Astrocyte (in vitro differentiated cells and primary cell): ENCODE results near the gene GFRA1.

Experiments used
- CTCF ChIP-seq: IDR thresholded peaks from 2 replicates; pipeline ENCODE4 v1.5.1; 2011; ENCODE audit warnings: low read depth, mild to moderate bottlenecking, inconsistent platforms, low read length, moderate library complexity; ENCODE audit not compliant: insufficient read depth
- EZH2 ChIP-seq: IDR thresholded peaks from 2 replicates; pipeline ENCODE4 v1.6.1; 2012; ENCODE audit warnings: mild to moderate bottlenecking, low read length, inconsistent platforms; ENCODE audit not compliant: insufficient read depth

GRCh38 chr10:116134322-116134721, 138.7 kb downstream of the GFRA1 start:
- TF ChIP-seq CTCF: no peak
- TF ChIP-seq EZH2: no peak
